ENCODE measurements around the gene CLEC7A.

The CLEC7A gene

DNA sequence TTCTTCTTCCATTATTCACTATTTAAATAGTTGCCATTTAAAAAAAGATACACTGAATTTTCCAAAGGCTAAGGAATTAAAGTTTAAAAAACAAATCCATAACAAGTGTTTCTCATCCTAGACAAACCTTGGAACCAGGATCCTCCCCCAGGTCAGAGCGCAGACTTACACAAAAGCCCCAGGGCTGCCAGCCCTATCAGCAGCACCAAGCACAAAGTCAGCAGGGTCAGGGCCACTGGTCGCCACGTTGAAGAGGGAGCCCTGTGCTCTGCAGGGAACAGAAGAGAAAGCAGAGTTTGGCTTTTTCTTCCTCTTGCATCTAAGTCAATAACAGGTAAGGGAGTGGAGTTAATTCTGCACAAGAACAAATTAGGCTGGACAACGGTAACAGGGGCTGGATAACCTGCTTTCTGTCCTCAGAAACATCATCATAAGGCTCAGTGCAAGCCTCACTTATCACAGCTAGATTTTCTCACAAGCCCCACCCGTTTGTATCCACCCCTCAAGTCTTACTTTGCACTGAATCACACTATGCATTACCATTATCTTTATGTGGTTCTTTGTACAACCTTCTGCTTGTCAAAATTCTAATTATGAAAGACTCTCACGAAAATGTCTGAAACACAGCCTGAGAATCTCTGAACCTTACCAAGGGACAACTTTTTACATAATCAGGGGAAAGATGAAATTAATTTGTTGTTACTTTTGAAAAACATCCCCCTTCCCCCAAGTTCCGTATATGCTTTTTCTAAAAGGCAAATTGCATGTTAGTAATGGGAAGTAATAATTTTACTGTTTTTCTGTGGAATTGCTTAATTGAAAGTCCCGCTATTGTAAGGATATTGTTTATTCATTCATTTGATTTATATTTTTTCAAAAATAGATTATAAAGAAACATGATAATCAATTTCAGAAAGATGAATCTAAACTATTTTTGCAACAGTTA, 40.8 kb downstream of the CLEC7A start:
- DNase-seq: no peak

GRCh38 chr12:10088031-10088430, 42.0 kb downstream of the CLEC7A start:
- no peak for DNase-seq

GRCh38 chr12:10086387-10086786, 43.6 kb downstream of the CLEC7A start:
- DNase-seq: no peak

DNA sequence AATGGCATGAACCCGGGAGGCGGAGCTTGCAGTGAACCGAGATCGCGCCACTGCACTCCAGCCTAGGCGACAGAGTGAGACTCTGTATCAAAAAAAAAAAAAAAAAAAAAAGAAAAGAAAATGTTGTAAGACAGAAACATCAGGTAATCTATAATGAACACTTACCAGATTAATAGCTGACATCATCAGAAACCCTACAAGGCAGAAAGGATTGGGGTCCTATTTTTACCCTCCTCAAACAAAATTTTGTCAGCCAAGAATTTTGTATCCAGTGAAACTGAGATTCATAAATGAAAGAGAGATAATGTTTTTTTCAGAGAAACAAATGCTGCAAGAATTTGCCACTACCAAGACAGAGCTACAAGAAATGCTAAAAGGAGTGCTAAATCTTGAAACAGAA, 45.3 kb downstream of the CLEC7A start:
- DNase-seq: no peak

DNA sequence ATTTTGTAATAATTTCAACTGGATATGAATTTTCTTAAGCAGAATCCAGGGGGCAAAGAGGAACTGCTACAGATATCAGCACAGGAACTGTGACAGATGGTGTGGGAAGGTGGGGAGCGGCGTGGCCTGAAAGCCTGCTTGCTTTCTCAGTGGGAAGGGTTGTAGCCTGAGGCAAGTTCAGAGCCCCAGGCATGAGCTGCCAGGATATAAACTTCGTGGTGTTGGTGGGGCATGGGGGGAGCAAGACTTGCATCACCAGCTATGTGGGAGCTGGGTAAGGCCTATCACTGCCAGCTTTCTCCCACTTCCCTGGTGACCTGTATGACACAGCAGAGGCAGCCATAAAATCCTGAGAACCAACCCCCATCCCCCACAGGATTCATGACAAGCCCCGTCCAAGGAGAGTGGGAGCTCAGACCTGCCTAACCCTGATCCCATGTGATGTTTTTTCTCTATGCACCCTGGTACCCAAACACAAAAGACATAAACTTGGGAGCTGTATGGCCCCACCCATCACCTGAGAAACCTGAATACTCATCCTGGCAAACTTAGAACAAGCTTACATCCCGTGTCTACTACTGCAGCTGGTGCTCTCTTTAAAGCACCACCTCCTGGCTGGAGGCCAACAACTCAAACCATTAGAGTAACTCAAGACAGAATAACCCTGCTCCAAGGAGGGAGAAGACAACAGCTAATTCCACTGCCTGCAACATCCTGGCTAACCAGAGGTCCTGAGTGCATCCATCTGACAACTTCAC, 47.7 kb downstream of the CLEC7A start:
- DNase-seq: no peak

DNA sequence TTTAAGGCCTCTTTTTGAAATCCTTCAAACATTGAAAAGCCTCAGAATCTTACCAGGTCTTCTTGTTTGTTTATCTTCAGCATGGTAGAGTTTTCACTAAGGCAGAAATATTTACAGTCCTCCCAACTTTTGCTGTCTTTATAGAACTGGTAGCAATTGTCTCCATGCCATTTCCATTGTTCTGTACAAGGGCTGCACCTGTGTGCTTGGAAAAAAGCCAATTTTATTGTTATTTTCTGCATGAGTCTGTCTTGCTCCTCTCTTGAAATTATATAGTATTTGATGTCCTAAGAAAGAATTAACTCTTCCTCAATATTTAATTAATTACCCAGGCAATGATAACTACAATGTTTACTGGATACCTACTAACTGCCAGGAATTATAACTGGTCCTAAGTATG, 54.5 kb downstream of the CLEC7A start:
- no peak for DNase-seq

GRCh38 chr12:10073261-10073660, 56.7 kb downstream of the CLEC7A start:
- DNase-seq: no peak

GRCh38 chr12:10072131-10072530, 57.9 kb downstream of the CLEC7A start:
- DNase-seq: no peak

- no peak for DNase-seq
Observed at GRCh38 chr12:10070380-10070779, 59.6 kb downstream of the CLEC7A start.

- DNase-seq: no peak
Observed at GRCh38 chr12:10069976-10070375, 60.0 kb downstream of the CLEC7A start.

GRCh38 chr12:10069099-10069498, 60.9 kb downstream of the CLEC7A start:
- DNase-seq: no peak

DNA sequence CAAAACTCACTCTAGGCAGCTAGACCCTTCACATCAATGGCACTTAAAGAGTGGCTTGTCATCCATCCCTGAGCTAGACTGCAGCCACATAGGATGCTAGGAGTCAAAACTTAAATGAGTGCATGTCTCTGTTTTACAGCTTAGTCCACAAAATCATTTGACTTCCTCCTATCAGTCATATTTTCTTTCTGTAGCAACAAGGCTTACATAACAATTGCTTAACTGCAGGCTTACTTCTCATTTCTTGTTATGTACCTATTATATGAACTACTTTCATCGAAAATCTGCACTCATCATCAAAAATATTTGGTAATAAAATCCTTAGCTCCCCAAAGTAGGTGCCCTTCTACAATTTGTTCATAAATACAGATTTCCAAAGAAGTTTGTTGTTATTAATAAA, 61.4 kb downstream of the CLEC7A start:
- no peak for DNase-seq

GRCh38 chr12:10067942-10068341, 62.1 kb downstream of the CLEC7A start:
- no peak for DNase-seq

DNA sequence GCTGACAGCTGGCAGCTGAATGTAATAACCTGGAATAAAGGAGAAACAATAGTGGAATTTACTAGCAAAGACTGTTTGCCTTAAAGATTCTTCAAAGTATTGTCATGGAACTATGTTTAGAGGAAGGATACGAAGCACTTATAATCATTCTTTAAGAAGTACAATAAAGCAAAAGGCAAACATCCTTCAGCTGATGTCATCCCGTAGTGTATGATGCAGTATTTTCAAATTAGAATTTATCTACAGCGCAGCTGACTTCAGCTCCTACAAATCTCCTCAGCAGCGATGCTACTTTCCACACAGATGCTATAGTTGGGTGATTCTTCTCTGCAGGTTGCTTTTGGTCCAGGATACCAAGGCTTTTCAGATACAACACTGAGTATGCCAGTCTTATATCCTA, 62.7 kb downstream of the CLEC7A start:
- no peak for DNase-seq
